ENCODE data around the gene OSBPL10. TPM values are rescaled to one million over a fixed set of nuclear protein-coding genes. Genes with fewer than 3 reads are reported as not detected.

OSBPL10 gene
- total RNA-seq, 1 experiment from 2014 or later: 2.3 TPM

DNA sequence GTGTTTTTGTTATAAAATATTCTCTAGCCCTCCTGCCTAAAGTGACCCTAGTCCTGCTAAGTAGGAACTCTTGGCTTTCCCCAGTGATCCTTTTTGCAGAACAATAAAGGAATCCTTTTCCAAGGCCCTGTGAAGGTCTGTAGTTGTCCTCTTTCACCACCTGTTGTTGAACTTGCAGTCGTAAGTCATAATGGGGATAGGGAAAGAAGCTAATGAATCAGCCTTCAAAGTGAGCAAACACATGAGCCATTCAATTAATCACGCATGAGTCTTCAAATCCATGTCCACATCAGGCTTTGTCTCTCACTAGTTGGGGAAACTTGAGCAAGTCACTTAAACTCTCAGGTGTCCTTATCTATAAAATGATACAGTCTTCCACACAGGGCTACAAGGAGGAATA, 28.0 kb upstream of the OSBPL10 start:
- no peaks in the 10 kb centered on the region for H3K27me3 ChIP-seq (replicated peaks; ENCODE audit: insufficient read depth, low read depth, low read length, poor library complexity)
- intact Hi-C loops (cut with micrococcal nuclease; ENCODE audit: unreplicated experiment): no loop called here
- TF ChIP-seq, protein P1, sequence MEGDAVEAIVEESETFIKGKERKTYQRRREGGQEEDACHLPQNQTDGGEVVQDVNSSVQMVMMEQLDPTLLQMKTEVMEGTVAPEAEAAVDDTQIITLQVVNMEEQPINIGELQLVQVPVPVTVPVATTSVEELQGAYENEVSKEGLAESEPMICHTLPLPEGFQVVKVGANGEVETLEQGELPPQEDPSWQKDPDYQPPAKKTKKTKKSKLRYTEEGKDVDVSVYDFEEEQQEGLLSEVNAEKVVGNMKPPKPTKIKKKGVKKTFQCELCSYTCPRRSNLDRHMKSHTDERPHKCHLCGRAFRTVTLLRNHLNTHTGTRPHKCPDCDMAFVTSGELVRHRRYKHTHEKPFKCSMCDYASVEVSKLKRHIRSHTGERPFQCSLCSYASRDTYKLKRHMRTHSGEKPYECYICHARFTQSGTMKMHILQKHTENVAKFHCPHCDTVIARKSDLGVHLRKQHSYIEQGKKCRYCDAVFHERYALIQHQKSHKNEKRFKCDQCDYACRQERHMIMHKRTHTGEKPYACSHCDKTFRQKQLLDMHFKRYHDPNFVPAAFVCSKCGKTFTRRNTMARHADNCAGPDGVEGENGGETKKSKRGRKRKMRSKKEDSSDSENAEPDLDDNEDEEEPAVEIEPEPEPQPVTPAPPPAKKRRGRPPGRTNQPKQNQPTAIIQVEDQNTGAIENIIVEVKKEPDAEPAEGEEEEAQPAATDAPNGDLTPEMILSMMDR (conservative IDR thresholded peaks at IDR 0.05; ENCODE audit: low read depth, low read length): no peak
- H3K36me3 ChIP-seq (ENCODE audit: insufficient read depth, low read length, poor library complexity, severe bottlenecking): no peaks in the 10 kb centered on the region
- no peaks in the 10 kb centered on the region for H3K9me3 ChIP-seq (ENCODE audit: low read depth, low read length, poor library complexity, severe bottlenecking)
- CTCF ChIA-PET: no interaction called here
- BruUV-seq (replicated peaks): no TSS peak
- H3K4me1 ChIP-seq (ENCODE audit: insufficient read depth, low read length, poor library complexity, severe bottlenecking): no peaks in the 10 kb centered on the region
- no peak overlapping the region for H3K4me3 ChIP-seq (ENCODE audit: low read depth, low read length, poor library complexity, severe bottlenecking)
- POLR2A ChIA-PET (ENCODE audit: low non-redundant PET): no interaction called here
- no peak overlapping the region for H3K27ac ChIP-seq (ENCODE audit: low read depth, low read length, poor library complexity, severe bottlenecking)
- no peak for DNase-seq (ENCODE audit: low spot score)

GRCh38 chr3:32004113-32004765, 23.2 kb upstream of the OSBPL10 start:
- intact Hi-C loops (cut with micrococcal nuclease; ENCODE audit: unreplicated experiment): no loop called here
- ChIA-PET CTCF (no interaction called here), POLR2A (ENCODE audit: low non-redundant PET) (no interaction called here)
- no TSS peak for BruUV-seq (replicated peaks)
- Histone ChIP-seq H3K27me3 (replicated peaks; ENCODE audit: insufficient read depth, low read depth, low read length, poor library complexity) (no peaks in the 10 kb centered on the region), H3K4me1 (ENCODE audit: insufficient read depth, low read length, poor library complexity, severe bottlenecking) (no peaks in the 10 kb centered on the region), H3K4me3 (ENCODE audit: low read depth, low read length, poor library complexity, severe bottlenecking) (no peak overlapping the region), H3K9me3 (ENCODE audit: low read depth, low read length, poor library complexity, severe bottlenecking) (no peaks in the 10 kb centered on the region), H3K27ac (ENCODE audit: low read depth, low read length, poor library complexity, severe bottlenecking) (no peak overlapping the region), H3K36me3 (ENCODE audit: insufficient read depth, low read length, poor library complexity, severe bottlenecking) (no peaks in the 10 kb centered on the region)
- DNase-seq (ENCODE audit: low spot score): no peak
- TF ChIP-seq, protein P1 (conservative IDR thresholded peaks at IDR 0.05; ENCODE audit: low read depth, low read length): no peak

DNA sequence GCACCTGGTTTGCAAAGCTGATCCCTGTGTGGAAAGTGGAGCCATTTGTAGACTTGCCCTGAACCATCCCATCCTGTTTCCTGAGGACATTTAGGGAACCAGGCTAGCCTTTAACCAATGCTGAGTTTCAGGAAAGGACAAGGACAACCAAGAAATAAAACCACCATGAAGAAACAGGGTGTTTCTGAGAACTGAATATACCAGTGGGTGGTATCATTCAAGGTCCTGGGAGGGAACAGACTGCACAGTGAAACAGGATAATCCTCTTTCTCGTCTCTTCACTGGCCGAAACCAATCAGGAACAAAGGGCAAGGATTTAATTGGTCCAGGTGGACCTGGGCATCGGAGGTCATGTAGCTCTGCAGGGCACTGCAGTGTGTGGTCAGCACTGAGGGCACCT, 22.3 kb upstream of the OSBPL10 start:
- H3K36me3 ChIP-seq (ENCODE audit: insufficient read depth, low read length, poor library complexity, severe bottlenecking): no peaks in the 10 kb centered on the region
- CTCF ChIA-PET: no interaction called here
- TF ChIP-seq, protein P1 (conservative IDR thresholded peaks at IDR 0.05; ENCODE audit: low read depth, low read length): no peak
- no peak for TF ChIP-seq EZH2 (IDR thresholded peaks at IDR 0.05; ENCODE audit: borderline replicate concordance, low read depth, low read length, poor library complexity, severe bottlenecking)
- intact Hi-C loops (cut with micrococcal nuclease; ENCODE audit: unreplicated experiment): no loop called here
- no peak overlapping the region for H3K27ac ChIP-seq (ENCODE audit: low read depth, low read length, poor library complexity, severe bottlenecking)
- no peak overlapping the region for H3K4me3 ChIP-seq (ENCODE audit: low read depth, low read length, poor library complexity, severe bottlenecking)
- DNase-seq (ENCODE audit: low spot score): no peak
- no peaks in the 10 kb centered on the region for H3K9me3 ChIP-seq (ENCODE audit: low read depth, low read length, poor library complexity, severe bottlenecking)
- no peaks in the 10 kb centered on the region for H3K27me3 ChIP-seq (replicated peaks; ENCODE audit: insufficient read depth, low read depth, low read length, poor library complexity)
- BruUV-seq (replicated peaks): no TSS peak
- no peaks in the 10 kb centered on the region for H3K4me1 ChIP-seq (ENCODE audit: insufficient read depth, low read length, poor library complexity, severe bottlenecking)
- POLR2A ChIA-PET (ENCODE audit: low non-redundant PET): no interaction called here
